Liver (tissue), 9 donors: Measurements from ENCODE around the gene KARS1. TPM values are rescaled to one million over a fixed set of nuclear protein-coding genes. Genes with fewer than 3 reads are reported as not detected.

Source experiments
- DNase-seq: peaks from one replicate; pipeline ENCODE4 v3.0.0-alpha.2; 2017; ENCODE audit warnings: low spot score
- H3K27ac ChIP-seq, 2 donors: one replicate each; pipeline ENCODE4 v1.7.0; 2013; ENCODE audit warnings: inconsistent platforms in 2 of 2, low read length in 2 of 2, control low read depth in 1 of 2, low read depth in 1 of 2, mild to moderate bottlenecking in 1 of 2
- H3K27me3 ChIP-seq, 4 donors: one replicate each; pipeline versions ENCODE4 v1.6.1 to v1.7.0; 2013; ENCODE audit warnings: low read length in 3 of 4, inconsistent platforms in 1 of 4, mild to moderate bottlenecking in 1 of 4, moderate library complexity in 1 of 4; ENCODE audit not compliant: control insufficient read depth in 4 of 4, insufficient read depth in 4 of 4
- H3K36me3 ChIP-seq, 4 donors: one replicate each; pipeline versions ENCODE4 v1.6.1 to v1.7.0; 2013; ENCODE audit warnings: low read length in 3 of 4, mild to moderate bottlenecking in 3 of 4, low read depth in 1 of 4, moderate library complexity in 1 of 4; ENCODE audit not compliant: control insufficient read depth in 4 of 4, insufficient read depth in 3 of 4
- H3K4me1 ChIP-seq, 4 donors: one replicate each; pipeline versions ENCODE4 v1.6.1 to v1.7.0; 2013; ENCODE audit warnings: low read length in 3 of 4, mild to moderate bottlenecking in 3 of 4, moderate library complexity in 1 of 4; ENCODE audit not compliant: control insufficient read depth in 4 of 4, insufficient read depth in 4 of 4
- H3K4me3 ChIP-seq, 3 donors: one replicate each; pipeline versions ENCODE4 v1.6.1 to v1.7.0; 2013; ENCODE audit warnings: low read length in 3 of 3, control low read depth in 1 of 3, low read depth in 1 of 3, mild to moderate bottlenecking in 1 of 3
- H3K9ac ChIP-seq, 2 donors: one replicate each; pipeline ENCODE4 v1.7.0; 2013; ENCODE audit warnings: low read length in 2 of 2, mild to moderate bottlenecking in 2 of 2, moderate library complexity in 2 of 2, control low read depth in 1 of 2, low read depth in 1 of 2
- H3K9me3 ChIP-seq, 4 donors: one replicate each; pipeline versions ENCODE4 v1.6.1 to v1.7.0; 2013; ENCODE audit warnings: low read length in 3 of 4; ENCODE audit not compliant: control insufficient read depth in 4 of 4
- ATF3 ChIP-seq: IDR thresholded peaks from 2 replicates; pipeline ENCODE4 v1.6.1; 2016; ENCODE audit warnings: antibody characterized with exemption
- CTCF ChIP-seq: fragments of 150-350 bp; IDR thresholded peaks from 2 replicates; pipeline ENCODE4 v1.5.1; 2017; ENCODE audit warnings: improper control_type of control experiment, low read depth, low read length; ENCODE audit not compliant: missing input control
- EGR1 ChIP-seq, 2 donors: IDR thresholded peaks; 2 replicates each; pipeline ENCODE4 v1.6.1; 2016 to 2018; ENCODE audit warnings: antibody characterized with exemption in 2 of 2, low read depth in 2 of 2
- FOXA1 ChIP-seq: IDR thresholded peaks from 2 replicates; pipeline ENCODE4 v1.6.1; 2016; ENCODE audit warnings: antibody characterized with exemption
- GABPA ChIP-seq, 2 donors: IDR thresholded peaks in 1 of 2; conservative IDR thresholded peaks in 1 of 2; 2 replicates each; pipeline ENCODE4 v1.6.1; 2016; ENCODE audit warnings: antibody characterized with exemption in 2 of 2, mild to moderate bottlenecking in 1 of 2, moderate library complexity in 1 of 2
- HNF4A ChIP-seq, 2 donors: conservative IDR thresholded peaks; 2 replicates each; pipeline ENCODE4 v1.6.1; 2016; ENCODE audit warnings: antibody characterized with exemption in 2 of 2, mild to moderate bottlenecking in 2 of 2
- HNF4G ChIP-seq: IDR thresholded peaks from 2 replicates; pipeline ENCODE4 v1.6.1; 2016; ENCODE audit warnings: antibody characterized with exemption
- JUND ChIP-seq, 2 donors: IDR thresholded peaks; 2 replicates each; pipeline ENCODE4 v1.6.1; 2016; ENCODE audit warnings: antibody characterized with exemption in 2 of 2
- MAX ChIP-seq: IDR thresholded peaks from 2 replicates; pipeline ENCODE4 v1.6.1; 2016; ENCODE audit warnings: antibody characterized with exemption
- NR2F2 ChIP-seq: IDR thresholded peaks from 2 replicates; pipeline ENCODE4 v1.6.1; 2016; ENCODE audit warnings: antibody characterized with exemption
- RAD21 ChIP-seq, 2 donors: IDR thresholded peaks; 2 replicates each; pipeline ENCODE4 v1.6.1; 2016; ENCODE audit warnings: antibody characterized with exemption in 2 of 2, mild to moderate bottlenecking in 2 of 2
- REST ChIP-seq: IDR thresholded peaks from 2 replicates; pipeline ENCODE4 v1.6.1; 2016; ENCODE audit warnings: antibody characterized with exemption, mild to moderate bottlenecking
- RXRA ChIP-seq, 2 donors: IDR thresholded peaks; 2 replicates each; pipeline ENCODE4 v1.6.1; 2017 to 2018; ENCODE audit warnings: antibody characterized with exemption in 2 of 2, mild to moderate bottlenecking in 1 of 2
- SP1 ChIP-seq: IDR thresholded peaks from 2 replicates; pipeline ENCODE4 v1.6.1; 2018; ENCODE audit warnings: antibody characterized with exemption, mild to moderate bottlenecking
- TAF1 ChIP-seq: conservative IDR thresholded peaks from 2 replicates; pipeline ENCODE4 v1.6.1; 2016; ENCODE audit warnings: antibody characterized with exemption, mild to moderate bottlenecking
- WGBS: extraction: QIAGEN DNeasy Blood & Tissue Kit; methylation state at CpG from one replicate; pipeline ENCODE4 v1.1.7; 2013; 5-methylcytosine and 5-hydroxymethylcytosine counted together
- polyA plus RNA-seq, 2 donors: library from polyadenylated mRNA; stranded (reverse) in 1 of 2; unstranded in 1 of 2; fragments of 200-250 nt in 1 of 2; fragments of >200 nt in 1 of 2; fragmentation: Nextera tagmentation in 1 of 2; extraction: Ambion mirVana in 1 of 2; gene quantifications; one replicate each; pipeline versions ENCODE4 v1.2.1 to v1.2.3, GENCODE V29; 2013 to 2015
- total RNA-seq, 2 donors: library from RNA; depleted of rRNA; stranded (reverse); fragments of >200 nt; gene quantifications; one replicate each; pipeline ENCODE4 v1.2.3, GENCODE V29; 2014
- donor health status: healthy.
- donor health status: healthy.
- donor health status: healthy.
- donor health status: healthy.
- donor health status: healthy.

KARS1 gene
- total and polyA plus RNA-seq, 4 donors: 47.3 to 65.5 (median 52.2) TPM

GRCh38 chr16:75628351-75628750, 19.1 kb downstream of the KARS1 start:
- TF ChIP-seq CTCF (no peak), HNF4G (no peak), NR2F2 (no peak), MAX (no peak), JUND (IDR thresholded peaks at IDR 0.05) (no peak), REST (no peak), SP1 (no peak)
- H3K27ac ChIP-seq: no peak overlapping the region
- no peaks in the 10 kb centered on the region for H3K27me3 ChIP-seq

GRCh38 chr16:75627851-75628250, 19.6 kb downstream of the KARS1 start:
- 67% methylated on average over 3 of the region's 3 CpGs for WGBS
- H3K27me3 ChIP-seq: no peaks in the 10 kb centered on the region
- peaks cover 17 to 67% (median 51%) of the 10 kb centered on the region in 4 donors for H3K36me3 ChIP-seq
- no peak overlapping the region for H3K9ac ChIP-seq
- H3K27ac ChIP-seq: no peak overlapping the region
- peaks cover 0 to 6% (median 0%) of the 10 kb centered on the region in 4 donors for H3K4me1 ChIP-seq
- H3K4me3 ChIP-seq: no peak overlapping the region
- no peaks in the 10 kb centered on the region for H3K9me3 ChIP-seq
- no peak for TF ChIP-seq SP1
- no peak for TF ChIP-seq GABPA (IDR thresholded peaks at IDR 0.05 in 1 of 2, conservative IDR thresholded peaks at IDR 0.05 in 1 of 2)
- no peak for TF ChIP-seq HNF4G
- no peak for TF ChIP-seq FOXA1
- TF ChIP-seq JUND (IDR thresholded peaks at IDR 0.05): no peak
- TF ChIP-seq EGR1 (IDR thresholded peaks at IDR 0.05; ENCODE audit: low read depth in 2 of 2): no peak
- TF ChIP-seq RXRA (IDR thresholded peaks at IDR 0.05): no peak
- TF ChIP-seq REST: no peak
- TF ChIP-seq HNF4A (conservative IDR thresholded peaks at IDR 0.05): no peak
- TF ChIP-seq CTCF: no peak
- TF ChIP-seq TAF1: no peak
- no peak for TF ChIP-seq RAD21 (IDR thresholded peaks at IDR 0.05)
- TF ChIP-seq ATF3: no peak
- DNase-seq: no peak

More at GRCh38 chr16:75628351-75628750, 19.1 kb downstream of the KARS1 start:
- H3K4me1 ChIP-seq: peaks cover 0 to 4% (median 0%) of the 10 kb centered on the region in 4 donors
- DNase-seq: no peak
- no peaks in the 10 kb centered on the region for H3K9me3 ChIP-seq
- no peak overlapping the region for H3K9ac ChIP-seq
- no peak overlapping the region for H3K4me3 ChIP-seq
- WGBS: 92% methylated on average over 4 of the region's 4 CpGs
- peaks cover 17 to 71% (median 54%) of the 10 kb centered on the region in 4 donors for H3K36me3 ChIP-seq
